Stimulated activated CD8-positive, alpha-beta memory T cell treated with anti-CD3 and anti-CD28 coated beads, Interleukin-12 subunit alpha, Interleukin-12 subunit beta, amount 100 ng/mL, for 1 hour (primary cell): ENCODE results near the gene SLC25A12.

Experiments used
- DNase-seq: peaks from one replicate; pipeline ENCODE4 v3.0.0-alpha.2; 2020; ENCODE audit warnings: low read depth

Gene SLC25A12

DNA sequence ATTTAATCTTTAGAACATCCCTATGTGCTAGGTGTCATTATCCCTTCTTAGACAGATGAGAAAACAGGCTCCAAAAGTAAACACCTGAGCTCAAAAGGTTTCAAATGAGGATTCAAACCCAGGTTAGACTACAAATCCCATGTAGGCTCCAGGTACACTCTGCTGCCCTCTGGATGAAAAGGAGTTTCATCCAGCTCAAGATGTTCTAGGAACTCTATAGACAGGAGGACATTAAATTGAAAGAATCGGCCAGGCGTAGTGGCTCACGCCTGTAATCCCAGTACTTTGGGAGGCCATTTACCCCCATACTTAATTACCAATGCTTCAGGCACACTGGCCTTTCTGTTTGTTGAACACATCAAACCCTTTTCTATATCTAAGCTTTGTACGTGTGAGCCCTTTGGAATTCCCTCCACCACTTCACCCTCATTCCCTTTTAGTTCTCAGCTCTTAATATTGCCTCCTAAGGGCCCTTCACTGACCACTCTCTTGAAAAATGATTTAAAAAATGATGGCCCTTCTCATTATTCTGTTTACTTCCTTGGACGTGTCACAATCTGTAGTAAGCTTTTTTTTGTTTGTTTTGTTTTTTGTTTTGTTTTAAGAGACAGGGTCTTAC, 10.7 kb downstream of the SLC25A12 start:
- DNase-seq = no peak

DNA sequence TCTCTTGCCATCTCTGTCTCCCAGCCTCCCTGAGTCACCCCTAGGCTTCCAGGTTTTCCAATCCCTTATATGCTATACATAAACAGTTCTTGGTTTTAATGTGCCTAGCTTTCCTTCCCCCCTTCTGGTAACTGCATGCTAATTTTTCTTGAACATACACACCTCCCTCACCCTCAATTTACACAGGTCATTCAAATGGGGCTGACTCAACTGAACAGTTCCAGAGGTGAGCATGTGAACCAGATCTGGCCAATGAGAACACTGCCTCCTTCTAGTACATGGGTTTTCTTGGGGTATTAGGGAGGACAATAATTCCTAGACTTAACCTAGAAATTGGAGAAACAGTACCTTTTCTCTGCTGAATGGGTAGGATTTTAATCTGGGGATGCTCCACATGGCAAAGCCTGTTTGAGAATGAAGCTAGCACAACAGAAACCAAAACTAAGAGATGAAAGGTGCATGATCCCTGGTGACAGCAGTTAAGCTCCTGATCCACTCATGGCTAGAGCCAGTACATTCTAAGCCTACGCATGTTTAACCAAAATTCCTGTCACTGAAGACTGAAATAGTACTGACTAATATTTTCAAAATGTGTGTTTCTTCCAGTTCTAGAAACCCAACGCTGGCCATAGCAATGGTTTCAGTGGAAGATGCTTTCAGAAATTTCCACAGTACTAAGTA, 11.8 kb downstream of the SLC25A12 start:
- no peak for DNase-seq

DNA sequence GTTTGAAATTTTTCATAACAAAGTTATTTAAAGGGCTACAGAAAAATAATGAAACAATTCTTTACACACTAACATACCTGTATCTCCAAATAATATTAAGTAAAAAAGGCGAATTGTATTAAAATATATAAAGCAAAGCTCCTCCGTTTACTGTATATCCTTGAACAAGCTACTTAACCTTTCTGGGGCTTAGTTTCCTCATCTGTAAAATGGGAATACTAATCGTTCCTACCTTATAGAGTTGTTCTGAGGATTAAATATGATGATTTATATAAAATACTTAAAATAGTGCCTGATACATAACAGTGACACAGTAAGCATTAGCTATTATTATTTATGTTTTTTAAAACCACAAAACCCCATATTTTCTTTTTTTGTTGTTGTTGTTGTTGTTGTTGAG, 13.3 kb downstream of the SLC25A12 start:
- DNase-seq = no peak

DNA sequence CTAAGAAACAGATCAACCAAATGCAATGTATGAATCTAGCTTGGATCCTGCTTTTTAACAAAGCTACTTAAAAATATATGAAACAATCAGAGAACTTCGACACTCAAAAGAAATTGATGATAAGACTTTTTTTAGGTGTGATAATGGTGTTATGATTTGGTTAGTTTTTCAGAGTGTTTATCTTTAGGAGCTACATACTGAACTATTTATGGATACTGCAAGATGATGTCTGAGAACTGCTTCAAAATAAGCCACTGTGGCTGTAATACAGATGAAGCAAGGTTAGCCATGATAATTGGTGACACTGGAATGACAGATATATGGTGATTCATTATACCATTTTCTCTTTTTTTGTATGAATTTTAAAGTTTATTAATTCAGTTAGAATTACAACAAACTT, 14.2 kb downstream of the SLC25A12 start:
- DNase-seq = no peak

DNA sequence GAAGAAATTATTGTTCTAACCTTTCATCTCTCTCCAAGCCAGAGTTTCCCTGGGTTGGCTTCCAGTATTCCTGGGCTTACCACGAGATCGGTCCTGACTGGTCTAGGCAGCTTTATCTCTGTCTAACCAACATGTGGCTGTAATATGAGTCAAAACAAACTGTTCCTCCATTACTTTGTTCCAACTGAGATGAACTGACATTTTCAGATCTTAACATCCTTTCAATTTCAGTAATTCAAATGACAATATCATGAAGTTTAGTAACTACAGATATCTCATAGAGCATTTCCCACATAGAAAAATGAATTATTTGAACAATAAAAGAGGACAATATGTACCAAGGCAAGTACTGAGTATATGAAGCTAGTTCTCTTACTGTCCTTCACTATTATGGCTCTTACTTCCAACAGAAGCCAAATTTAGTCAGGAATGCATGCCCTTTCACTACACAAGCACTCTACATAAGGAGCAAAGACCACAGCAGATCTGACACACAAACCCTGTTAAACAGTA, 15.5 kb downstream of the SLC25A12 start:
- DNase-seq = no peak

DNA sequence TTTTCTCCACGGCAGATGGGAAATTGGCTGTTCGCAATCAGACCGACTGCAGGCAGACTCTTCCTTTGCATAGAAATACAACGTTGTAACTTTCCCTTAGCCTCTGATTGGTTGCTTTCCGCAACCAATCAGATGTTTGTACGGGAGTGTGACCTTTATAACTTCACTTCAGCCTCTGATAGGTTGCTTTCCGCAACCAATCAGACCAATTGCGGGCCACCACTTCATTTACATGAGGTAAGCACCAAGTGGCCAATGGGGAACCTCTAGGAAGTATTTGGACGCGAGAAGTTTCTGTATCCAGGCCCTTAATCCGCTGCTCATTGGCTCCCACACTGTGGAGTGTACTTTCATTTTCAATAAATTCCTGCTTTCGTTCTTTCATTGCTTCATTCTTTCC, 19.1 kb downstream of the SLC25A12 start:
- no peak for DNase-seq

DNA sequence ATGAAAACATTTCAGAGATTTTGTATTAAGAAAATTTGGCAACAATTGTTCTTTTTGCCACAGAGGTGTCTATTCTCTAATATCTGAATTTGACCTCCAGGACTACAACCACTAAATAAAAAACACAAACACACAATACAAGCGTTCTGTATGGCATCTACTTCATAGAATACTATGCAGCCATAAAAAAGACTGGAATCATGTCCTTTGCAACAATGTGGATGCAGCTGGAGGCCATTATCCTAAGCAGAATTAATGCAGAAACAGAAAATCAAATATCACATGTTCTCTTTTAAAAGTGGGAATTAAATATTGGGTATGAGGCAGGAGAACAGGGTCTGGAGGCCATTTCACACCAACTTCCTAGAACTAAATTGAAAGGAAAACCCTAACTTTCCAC, 19.5 kb downstream of the SLC25A12 start:
- DNase-seq = no peak

DNA sequence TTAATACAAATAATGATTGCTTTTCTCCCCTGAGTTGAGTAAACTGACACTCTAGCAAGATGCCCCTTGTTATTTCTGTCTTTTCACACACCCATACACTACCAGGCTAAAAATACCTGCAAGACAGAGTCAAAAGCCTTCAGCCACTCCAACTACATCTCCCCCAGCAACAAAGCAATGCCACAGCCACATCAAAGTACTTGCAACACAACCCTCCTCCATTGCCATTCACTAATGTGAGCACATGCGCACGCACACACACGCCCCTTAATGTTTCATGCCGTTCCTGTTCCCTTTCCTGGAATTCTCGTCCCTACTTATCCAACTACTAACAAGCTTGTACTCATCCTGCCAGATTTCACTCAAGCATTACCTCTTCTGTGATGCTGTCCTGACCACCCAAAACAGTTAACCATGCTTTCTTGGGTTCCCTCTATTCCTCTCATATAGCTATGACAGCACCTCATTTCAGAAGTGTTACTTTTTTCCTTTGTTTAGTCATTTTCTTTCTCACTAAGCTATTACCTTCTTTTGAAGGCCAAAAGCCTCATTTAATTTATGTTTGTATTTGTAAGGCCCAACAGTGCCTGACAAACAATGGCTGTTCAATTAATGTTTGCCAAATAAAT, 29.6 kb downstream of the SLC25A12 start:
- DNase-seq = no peak

DNA sequence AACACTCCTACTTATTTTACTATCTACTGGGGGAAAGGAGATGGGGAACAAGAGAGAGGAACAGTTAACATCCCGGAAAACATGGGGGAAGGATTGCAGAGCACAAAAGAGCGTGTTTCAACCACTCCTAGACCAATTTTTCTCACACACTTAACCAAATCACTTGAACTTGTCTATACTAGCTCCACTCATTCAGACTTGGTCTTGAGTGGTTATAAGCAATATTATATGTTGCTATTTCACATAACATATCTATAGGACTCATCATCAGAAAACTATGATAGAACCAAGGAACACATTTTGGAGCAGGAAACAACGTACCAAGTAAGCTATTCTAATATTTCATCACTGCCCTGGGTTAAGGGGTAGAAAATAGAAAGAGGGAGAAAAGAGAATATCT, 31.5 kb downstream of the SLC25A12 start:
- DNase-seq = no peak

DNA sequence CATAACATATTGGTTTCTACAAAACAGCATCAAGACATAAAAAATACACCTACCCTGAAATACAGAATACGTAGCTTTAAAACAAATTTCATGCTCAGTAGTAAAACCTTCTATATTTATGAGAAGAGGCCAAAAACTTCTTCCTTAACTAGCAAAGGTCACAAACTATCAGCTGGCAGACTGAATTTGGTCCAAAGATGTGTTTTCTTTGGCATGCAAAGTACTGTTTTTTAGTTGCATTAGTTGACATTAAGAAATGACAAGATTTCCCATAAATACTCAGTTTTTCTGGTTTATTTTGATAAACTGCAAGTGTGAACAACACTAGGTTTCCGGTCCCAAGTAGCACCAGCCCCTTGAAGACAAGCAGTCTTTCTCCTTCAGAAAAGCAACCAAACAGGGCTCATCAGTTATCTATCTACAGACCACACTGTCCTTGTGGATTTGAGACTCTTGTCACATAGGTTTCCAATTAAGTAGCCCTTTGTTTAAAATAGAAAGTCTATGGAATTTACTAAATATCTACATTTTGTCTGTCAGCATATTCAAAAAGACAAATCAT, 35.6 kb downstream of the SLC25A12 start:
- no peak for DNase-seq

DNA sequence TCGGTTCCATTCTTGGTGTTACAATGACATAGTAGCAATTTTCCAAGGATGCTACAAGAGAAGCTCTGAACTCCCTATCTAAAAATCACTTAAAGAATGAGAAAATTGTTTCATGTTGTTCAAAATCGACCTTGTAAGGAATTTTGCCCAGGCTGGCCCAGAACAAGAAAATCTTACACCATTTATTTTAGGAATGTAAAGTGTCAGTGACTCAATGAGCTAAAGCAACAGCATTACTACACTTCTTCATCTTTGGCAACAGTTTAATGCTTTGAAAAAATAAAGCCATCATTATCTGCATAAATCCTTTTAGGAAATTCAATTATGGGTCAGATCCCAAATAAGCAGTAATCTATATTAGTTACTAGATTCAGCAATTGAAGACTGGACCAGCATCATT, 38.6 kb downstream of the SLC25A12 start:
- no peak for DNase-seq

DNA sequence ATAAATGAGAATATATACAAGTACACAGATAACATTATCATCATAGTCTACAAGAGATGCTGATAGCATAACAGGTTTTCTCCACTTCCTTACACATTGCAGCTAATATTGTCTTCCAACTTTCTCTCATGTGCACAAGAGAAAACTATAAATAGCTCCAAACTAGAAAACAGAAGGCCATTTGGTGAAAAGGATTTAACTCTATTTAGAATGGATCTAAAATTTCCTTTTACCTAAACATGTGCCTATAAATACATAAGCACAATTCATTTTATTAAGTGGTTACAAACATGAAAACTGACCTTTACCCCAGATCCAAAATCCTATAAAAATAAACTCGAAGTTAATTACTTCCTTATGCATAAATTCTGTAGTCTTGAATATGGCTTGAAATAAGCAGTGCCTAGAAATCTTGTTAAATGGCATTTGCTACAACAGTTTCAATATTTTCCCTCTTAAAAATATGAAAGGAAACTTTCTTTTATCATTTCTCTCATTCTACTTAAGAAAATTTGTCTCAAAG, 41.6 kb downstream of the SLC25A12 start:
- no peak for DNase-seq

DNA sequence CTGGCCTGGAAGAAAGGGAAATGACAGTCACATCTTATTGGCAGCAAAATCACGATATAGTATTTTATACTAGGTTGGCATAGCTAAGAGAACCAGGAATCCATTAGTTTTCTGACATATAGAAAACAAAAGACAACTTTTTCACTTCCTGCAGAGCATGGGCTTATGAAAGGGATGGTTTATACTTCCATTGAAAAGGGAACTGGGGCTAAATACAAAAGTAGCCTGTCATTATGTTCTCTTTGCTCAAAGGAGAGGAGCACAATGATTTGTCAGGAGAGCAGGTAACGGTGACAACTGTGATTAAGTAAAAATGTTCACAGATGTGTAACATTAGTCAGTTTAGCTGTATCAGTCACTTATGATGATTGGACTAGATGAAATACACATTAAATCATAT, 46.4 kb downstream of the SLC25A12 start:
- DNase-seq = no peak

DNA sequence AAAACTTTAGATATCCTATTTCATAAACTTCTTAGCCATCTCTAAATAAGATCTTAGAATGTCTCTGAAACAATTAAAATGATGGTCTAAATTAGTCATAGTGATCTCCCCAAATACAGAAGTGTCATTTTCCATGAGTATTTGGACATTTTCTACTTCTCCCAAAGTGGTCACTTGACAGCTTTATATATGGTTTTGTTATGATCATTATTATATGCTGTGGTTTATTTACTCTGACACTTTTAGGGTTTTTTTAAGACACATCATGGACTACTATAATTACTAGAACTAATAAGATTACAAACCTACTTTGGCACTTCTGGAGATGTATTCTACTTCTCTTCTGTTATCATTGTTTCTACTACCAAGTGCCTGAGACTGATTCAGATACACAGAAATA, 47.1 kb downstream of the SLC25A12 start:
- no peak for DNase-seq

DNA sequence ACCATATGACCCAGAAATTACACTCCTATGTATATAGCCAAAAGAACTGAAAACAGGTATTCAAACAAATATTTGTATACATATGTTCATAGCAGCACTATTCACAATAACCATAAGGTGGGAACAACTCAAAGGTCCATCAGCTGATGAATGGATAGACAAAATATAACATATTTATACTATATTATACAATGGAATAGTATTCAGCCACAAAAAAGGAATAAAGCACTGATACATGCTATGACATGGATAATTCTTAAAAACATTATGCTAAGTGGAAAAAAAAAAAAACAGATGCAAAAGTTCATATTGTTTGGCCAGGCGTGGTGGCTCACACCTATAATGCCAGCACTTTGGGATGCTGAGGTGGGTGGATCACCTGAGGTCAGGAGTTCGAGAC, 52.0 kb downstream of the SLC25A12 start:
- no peak for DNase-seq

DNA sequence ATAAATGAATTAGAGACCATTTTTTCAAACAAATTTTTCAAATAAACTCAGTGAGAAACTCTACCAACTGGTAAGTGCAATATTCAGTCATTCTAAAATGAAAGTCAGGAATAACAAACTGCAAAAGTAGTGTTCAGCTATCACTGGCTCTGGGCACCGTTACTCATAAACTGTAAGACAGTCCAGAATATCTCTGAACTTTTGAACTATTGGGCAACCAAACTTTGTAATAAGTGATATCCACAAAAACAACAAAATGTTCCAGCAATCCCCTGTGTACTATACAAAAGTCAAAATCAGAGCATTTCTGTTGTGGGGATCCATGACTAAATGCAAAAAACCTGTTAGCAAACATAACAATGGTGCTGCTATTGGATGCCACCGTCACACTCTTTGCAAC, 56.3 kb downstream of the SLC25A12 start:
- DNase-seq = no peak

DNA sequence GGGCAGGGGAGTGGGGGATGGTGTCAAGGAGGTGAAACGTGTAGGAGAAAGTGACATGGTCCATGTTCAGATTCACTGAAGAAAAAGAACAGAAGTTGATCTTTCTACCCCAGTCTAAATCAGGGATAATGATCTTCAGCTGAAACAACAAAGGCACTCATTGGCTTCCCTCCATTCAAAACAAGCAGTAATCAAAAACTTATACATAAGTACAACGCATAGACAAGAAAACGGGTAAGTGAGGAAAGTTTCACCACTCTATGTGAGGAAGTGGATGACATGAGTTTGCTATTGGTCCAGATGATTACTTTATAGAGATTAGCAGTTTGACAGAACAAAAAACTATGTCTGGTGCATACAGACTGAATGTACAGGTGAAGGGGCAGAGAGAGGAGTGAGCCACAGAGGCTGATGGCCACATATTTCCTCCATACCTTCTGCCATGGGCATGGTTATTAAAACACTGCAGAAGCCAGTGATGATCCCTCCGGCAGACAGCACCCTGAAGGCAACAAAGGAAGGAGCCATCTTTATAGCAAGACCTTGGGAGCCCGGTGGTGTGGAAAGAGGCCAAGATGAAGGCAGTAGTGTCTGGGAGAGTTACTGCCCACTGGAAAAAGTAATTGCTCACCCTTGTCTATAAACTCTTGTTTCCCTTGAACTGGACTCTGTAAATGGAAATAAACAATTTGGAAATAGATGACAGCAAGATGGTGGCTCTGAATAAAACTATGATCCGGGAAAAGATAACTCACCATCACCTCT, 57.7 kb downstream of the SLC25A12 start:
- DNase-seq = no peak

DNA sequence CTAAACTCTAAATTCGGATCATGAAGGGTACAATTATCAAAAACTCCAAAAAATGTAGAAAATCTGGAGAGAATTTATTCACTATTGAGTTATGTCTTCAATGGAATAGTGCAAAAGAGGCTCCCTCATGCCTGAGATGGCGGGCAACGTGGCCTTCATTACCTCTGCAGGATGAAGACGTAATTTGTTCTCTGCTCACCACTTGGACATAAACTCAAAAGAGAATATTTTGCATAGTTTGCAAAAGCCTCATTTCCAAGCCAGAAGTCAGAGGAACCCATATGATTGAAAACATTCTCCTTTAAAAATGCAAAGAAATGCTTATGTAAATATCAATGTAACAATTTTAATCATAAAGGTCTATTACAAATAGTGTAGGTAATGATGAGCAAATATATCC, 58.7 kb downstream of the SLC25A12 start:
- DNase-seq = no peak

DNA sequence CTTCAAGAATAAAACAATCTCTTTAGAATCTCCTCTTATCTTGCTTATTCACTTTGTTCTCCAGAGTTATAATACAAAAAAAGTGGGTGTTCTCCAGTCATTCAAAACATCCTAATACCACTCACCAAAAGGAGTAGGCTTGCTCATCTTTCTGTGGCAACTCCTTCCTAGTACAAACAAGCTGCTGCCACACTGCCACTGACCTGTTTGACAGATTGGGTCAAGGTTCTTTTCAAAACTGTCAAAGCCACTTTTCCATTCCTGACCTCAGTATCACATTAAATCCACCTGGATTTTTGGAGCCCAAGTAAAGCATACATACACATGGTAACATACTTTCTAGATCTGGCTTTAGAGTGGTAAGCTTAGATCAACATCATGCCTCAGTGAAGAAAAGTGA, 59.8 kb downstream of the SLC25A12 start:
- no peak for DNase-seq

DNA sequence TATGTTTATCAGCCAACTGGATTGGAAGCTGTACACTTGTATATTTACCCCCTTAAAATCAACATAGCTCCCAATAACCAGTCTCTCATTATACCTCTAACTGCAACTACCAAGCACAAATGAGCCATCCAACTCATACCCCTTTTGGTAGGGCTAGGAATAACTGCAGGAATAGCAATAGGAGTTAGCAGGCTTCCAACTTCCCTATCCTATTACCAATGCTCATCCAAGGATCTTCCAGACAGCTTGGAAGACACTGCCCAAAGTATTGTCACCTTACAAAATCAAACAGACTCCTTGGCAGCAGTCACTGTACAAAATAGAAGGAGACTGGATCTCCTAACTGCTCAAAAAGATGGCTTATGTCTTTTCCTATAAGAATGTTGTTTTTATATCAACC, 61.6 kb downstream of the SLC25A12 start:
- no peak for DNase-seq

DNA sequence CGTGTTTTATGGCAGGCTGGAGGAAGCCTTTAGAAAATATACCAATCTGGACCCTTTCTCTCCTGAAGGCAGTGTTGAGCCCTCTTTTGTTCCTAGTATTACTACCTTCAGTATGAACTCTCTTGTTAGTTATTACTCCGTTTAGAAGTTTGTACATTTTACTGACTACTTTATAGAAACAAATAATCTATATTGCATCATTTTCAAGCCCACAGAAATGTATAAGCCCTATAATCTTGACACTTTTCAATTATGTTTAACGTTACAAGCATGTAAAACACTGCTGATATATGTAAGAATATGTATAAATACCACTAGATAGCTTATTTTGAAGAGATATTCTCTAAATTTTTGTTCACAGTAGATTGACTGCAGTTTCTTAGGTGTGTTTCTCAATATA, 64.0 kb downstream of the SLC25A12 start:
- DNase-seq = no peak

DNA sequence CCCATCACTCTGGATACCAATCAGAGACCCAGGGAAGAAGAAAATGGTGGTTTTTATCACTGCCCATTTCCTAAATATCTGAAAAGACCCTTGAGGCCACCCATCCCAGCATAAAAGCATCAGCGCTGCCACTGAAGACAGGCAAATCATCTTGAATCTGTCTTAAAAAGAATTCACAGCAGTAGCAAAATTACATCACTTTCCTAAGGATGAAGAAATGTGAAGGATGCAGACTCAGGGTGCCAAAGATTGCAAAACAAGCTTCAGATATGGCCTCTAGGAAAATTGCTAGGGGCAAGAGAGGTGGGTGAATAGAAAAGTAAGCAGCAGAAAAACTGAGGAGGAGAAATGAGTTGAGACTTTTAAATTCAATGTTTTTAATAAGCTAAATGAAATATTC, 70.0 kb downstream of the SLC25A12 start:
- no peak for DNase-seq
